HG03457 (cell line): ENCODE results near the gene ADRA2A.

Experiments used
- ATAC-seq: cut with Tn5 transposase; IDR thresholded peaks from one replicate; pipeline ENCODE4 v1.9.1; 2021; ENCODE audit warnings: moderate number of reproducible peaks; ENCODE audit not compliant: unreplicated experiment

The ADRA2A gene

GRCh38 chr10:111130471-111130870, 53.6 kb downstream of the ADRA2A start:
- no peak for ATAC-seq
